Astrocyte (in vitro differentiated cells and primary cell): ENCODE results near the gene TIGD4. TPM values are rescaled to one million over a fixed set of nuclear protein-coding genes. Genes with fewer than 3 reads are reported as not detected.
A peak's percentile ranks its signal among the peaks of the same experiment; 100 is the strongest.

Experiments
- DNase-seq: peaks from one replicate; pipeline ENCODE4 v3.0.0-alpha.2; 2010; ENCODE audit warnings: low read depth
- FAIRE-seq: peaks from 2 replicates; lab custom pipeline; 2011; peaks lifted over from hg19 to GRCh38; lab: Jason Lieb, UNC
- H2AFZ ChIP-seq: 2 replicates; pipeline ENCODE4 v1.6.0; 2012; ENCODE audit warnings: low read depth, low read length, inconsistent platforms
- H3K27ac ChIP-seq: 2 replicates; pipeline ENCODE4 v1.5.1; 2011; ENCODE audit warnings: low read depth, low read length, inconsistent platforms
- H3K27me3 ChIP-seq: 2 replicates; pipeline ENCODE4 v1.6.0; 2011; ENCODE audit warnings: low read length, inconsistent platforms; ENCODE audit not compliant: insufficient read depth
- H3K36me3 ChIP-seq: 2 replicates; pipeline ENCODE4 v1.5.1; 2011; ENCODE audit warnings: low read length, inconsistent platforms; ENCODE audit not compliant: insufficient read depth
- H3K4me1 ChIP-seq: 2 replicates; pipeline ENCODE4 v1.5.1; 2011; ENCODE audit warnings: low read length, inconsistent platforms; ENCODE audit not compliant: insufficient read depth
- H3K4me2 ChIP-seq: 2 replicates; pipeline ENCODE4 v1.6.0; 2012; ENCODE audit warnings: low read length, inconsistent platforms
- H3K4me3 ChIP-seq: 2 replicates; pipeline ENCODE4 v1.5.1; 2011; ENCODE audit warnings: low read depth, mild to moderate bottlenecking, low read length, inconsistent platforms; ENCODE audit not compliant: insufficient read depth
- H3K79me2 ChIP-seq: 2 replicates; pipeline ENCODE4 v1.6.0; 2012; ENCODE audit warnings: mild to moderate bottlenecking, low read length, inconsistent platforms; ENCODE audit not compliant: insufficient read depth
- H3K9ac ChIP-seq: 2 replicates; pipeline ENCODE4 v1.6.0; 2012; ENCODE audit warnings: mild to moderate bottlenecking, low read length, inconsistent platforms
- H3K9me3 ChIP-seq: 2 replicates; pipeline ENCODE4 v1.5.1; 2012; ENCODE audit warnings: low read depth, mild to moderate bottlenecking, low read length, inconsistent platforms; ENCODE audit not compliant: insufficient read depth
- H4K20me1 ChIP-seq: 2 replicates; pipeline ENCODE4 v1.6.0; 2012; ENCODE audit warnings: low read length, inconsistent platforms; ENCODE audit not compliant: insufficient read depth
- H3K27ac Mint-ChIP-seq: one replicate; pipeline ENCODE4 v1.8.0; 2021; ENCODE audit warnings: mild to moderate bottlenecking, mixed read lengths; ENCODE audit not compliant: unreplicated experiment
- H3K27me3 Mint-ChIP-seq: one replicate; pipeline ENCODE4 v1.8.0; 2021; ENCODE audit warnings: low read depth, mixed read lengths; ENCODE audit not compliant: unreplicated experiment
- H3K36me3 Mint-ChIP-seq: one replicate; pipeline ENCODE4 v1.8.0; 2021; ENCODE audit warnings: low read depth, mixed read lengths; ENCODE audit not compliant: unreplicated experiment
- H3K4me1 Mint-ChIP-seq: one replicate; pipeline ENCODE4 v1.8.0; 2021; ENCODE audit warnings: low read depth, mixed read lengths; ENCODE audit not compliant: unreplicated experiment
- H3K4me3 Mint-ChIP-seq: one replicate; pipeline ENCODE4 v1.8.0; 2021; ENCODE audit warnings: mild to moderate bottlenecking, moderate library complexity, mixed read lengths; ENCODE audit not compliant: unreplicated experiment
- H3K9me3 Mint-ChIP-seq: one replicate; pipeline ENCODE4 v1.8.0; 2021; ENCODE audit warnings: mild to moderate bottlenecking, mixed read lengths; ENCODE audit not compliant: unreplicated experiment
- CTCF ChIP-seq: IDR thresholded peaks from 2 replicates; pipeline ENCODE4 v1.5.1; 2011; ENCODE audit warnings: low read depth, mild to moderate bottlenecking, inconsistent platforms, low read length, moderate library complexity; ENCODE audit not compliant: insufficient read depth
- EZH2 ChIP-seq: IDR thresholded peaks from 2 replicates; pipeline ENCODE4 v1.6.1; 2012; ENCODE audit warnings: mild to moderate bottlenecking, low read length, inconsistent platforms; ENCODE audit not compliant: insufficient read depth
- total RNA-seq: library from RNA; stranded (reverse); gene quantifications from 2 replicates; pipeline ENCODE4 v1.2.1, GENCODE V29; 2021

TIGD4 gene
- total RNA-seq, 1 donor from 2014 or later = 0.23 TPM

GRCh38 chr4:152819026-152819645 lies 39.6 kb upstream of the TIGD4 start:
- Histone ChIP-seq H2AFZ (no peak overlapping the region), H3K79me2 (peaks cover 14% of the 10 kb centered on the region), H3K27me3 (no peaks in the 10 kb centered on the region), H3K4me3 (no peak overlapping the region), H3K4me2 (no peak overlapping the region), H3K9ac (no peak overlapping the region), H3K9me3 (no peaks in the 10 kb centered on the region), H3K27ac (no peak overlapping the region), H3K4me1 (no peaks in the 10 kb centered on the region), H4K20me1 (peaks cover 25% of the 10 kb centered on the region), H3K36me3 (no peaks in the 10 kb centered on the region)
- Mint-ChIP-seq H3K4me3 (no peak overlapping the region), H3K9me3 (peaks cover 2% of the 10 kb centered on the region), H3K4me1 (no peaks in the 10 kb centered on the region), H3K27ac (no peak overlapping the region), H3K27me3 (no peaks in the 10 kb centered on the region), H3K36me3 (peaks cover 17% of the 10 kb centered on the region)
- no peak for TF ChIP-seq EZH2
- no peak for TF ChIP-seq CTCF
- DNase-seq = no peak
- FAIRE-seq = no peak

- no peak overlapping the region for H3K9ac ChIP-seq
- peak; percentile 45 for FAIRE-seq
- Mint-ChIP-seq H3K9me3 (peaks cover 4% of the 10 kb centered on the region), H3K27ac (no peak overlapping the region), H3K27me3 (no peaks in the 10 kb centered on the region), H3K36me3 (peaks cover 17% of the 10 kb centered on the region), H3K4me1 (no peaks in the 10 kb centered on the region), H3K4me3 (no peak overlapping the region)
- no peak overlapping the region for H3K27ac ChIP-seq
- H3K79me2 ChIP-seq = peaks cover 19% of the 10 kb centered on the region
- no peaks in the 10 kb centered on the region for H3K4me1 ChIP-seq
- no peaks in the 10 kb centered on the region for H3K9me3 ChIP-seq
- DNase-seq = no peak
- no peak for TF ChIP-seq EZH2
- no peak for TF ChIP-seq CTCF
- peaks cover 34% of the 10 kb centered on the region for H4K20me1 ChIP-seq
- H2AFZ ChIP-seq = no peak overlapping the region
- no peak overlapping the region for H3K4me3 ChIP-seq
- no peaks in the 10 kb centered on the region for H3K36me3 ChIP-seq
- H3K27me3 ChIP-seq = no peaks in the 10 kb centered on the region
- H3K4me2 ChIP-seq = no peak overlapping the region
Measured at GRCh38 chr4:152817331-152817730, 37.8 kb upstream of the TIGD4 start.

- Mint-ChIP-seq H3K27me3 (no peaks in the 10 kb centered on the region), H3K4me1 (no peaks in the 10 kb centered on the region), H3K27ac (no peak overlapping the region), H3K36me3 (peaks cover 14% of the 10 kb centered on the region), H3K9me3 (peaks cover 4% of the 10 kb centered on the region), H3K4me3 (no peak overlapping the region)
- DNase-seq = no peak
- peaks cover 31% of the 10 kb centered on the region for H3K79me2 ChIP-seq
- no peaks in the 10 kb centered on the region for H3K4me1 ChIP-seq
- H3K4me3 ChIP-seq = no peak overlapping the region
- no peaks in the 10 kb centered on the region for H3K27me3 ChIP-seq
- H3K9me3 ChIP-seq = no peaks in the 10 kb centered on the region
- no peak overlapping the region for H2AFZ ChIP-seq
- H3K27ac ChIP-seq = no peak overlapping the region
- TF ChIP-seq EZH2 (no peak), CTCF (no peak)
- H3K36me3 ChIP-seq = no peaks in the 10 kb centered on the region
- no peak overlapping the region for H3K4me2 ChIP-seq
- H3K9ac ChIP-seq = no peak overlapping the region
- no peak for FAIRE-seq
- peaks cover 42% of the 10 kb centered on the region for H4K20me1 ChIP-seq
Measured at GRCh38 chr4:152815078-152815477, 35.5 kb upstream of the TIGD4 start.
